RPMI7951 (cell line): Measurements from ENCODE around the gene SIRT5. TPM values are rescaled to one million over a fixed set of nuclear protein-coding genes. Genes with fewer than 3 reads are reported as not detected.

Experiments used
- DNase-seq: peaks from one replicate; pipeline ENCODE4 v3.0.0-alpha.2; 2012; ENCODE audit warnings: low read depth
- total RNA-seq: library from RNA; depleted of rRNA; stranded (reverse); fragments of >200 nt; shearing (Covaris generic); gene quantifications from 2 replicates; pipeline ENCODE4 v1.2.3, GENCODE V29; 2014

SIRT5 gene
- total RNA-seq, 1 experiment from 2014 or later = 10.0 TPM

GRCh38 chr6:13589801-13590200, 15.4 kb downstream of the SIRT5 start:
- DNase-seq = no peak

GRCh38 chr6:13590574-13591153, 16.3 kb downstream of the SIRT5 start:
- DNase-seq = no peak

- no peak for DNase-seq
Observed at GRCh38 chr6:13591205-13591921, 17.0 kb downstream of the SIRT5 start.

- no peak for DNase-seq
Observed at GRCh38 chr6:13593103-13593502, 18.7 kb downstream of the SIRT5 start.

- DNase-seq = no peak
Observed at GRCh38 chr6:13593720-13594119, 19.3 kb downstream of the SIRT5 start.

GRCh38 chr6:13597073-13597472, 22.7 kb downstream of the SIRT5 start:
- DNase-seq = no peak

- DNase-seq = no peak
Observed at GRCh38 chr6:13600036-13600435, 25.6 kb downstream of the SIRT5 start.

- no peak for DNase-seq
Observed at GRCh38 chr6:13604135-13604534, 29.7 kb downstream of the SIRT5 start.

GRCh38 chr6:13604546-13605416, 30.4 kb downstream of the SIRT5 start:
- DNase-seq = no peak

- DNase-seq = no peak
Observed at GRCh38 chr6:13605634-13606033, 31.2 kb downstream of the SIRT5 start.

GRCh38 chr6:13611715-13612114, 37.3 kb downstream of the SIRT5 start:
- DNase-seq = peak; percentile 4

GRCh38 chr6:13613029-13613594, 38.7 kb downstream of the SIRT5 start:
- no peak for DNase-seq

- peak; percentile 57 for DNase-seq
Observed at GRCh38 chr6:13614126-13614925, 39.9 kb downstream of the SIRT5 start.

- DNase-seq = peak; percentile 97
Observed at GRCh38 chr6:13614926-13615791, 40.8 kb downstream of the SIRT5 start, which contains the start of gene NOL7. Gene NOL7 (plus strand): TSS chr6:13615335. CDS start chr6:13615359, 24 bp downstream.

- DNase-seq = peak; percentile 36
Observed at GRCh38 chr6:13615792-13616120, 41.4 kb downstream of the SIRT5 start.

- no peak for DNase-seq
Observed at GRCh38 chr6:13617066-13617465, 42.7 kb downstream of the SIRT5 start.

- DNase-seq = peak; percentile 38
Observed at GRCh38 chr6:13624871-13625288, 50.5 kb downstream of the SIRT5 start.

GRCh38 chr6:13629459-13630116, 55.2 kb downstream of the SIRT5 start:
- DNase-seq = no peak

- no peak for DNase-seq
Observed at GRCh38 chr6:13630499-13630898, 56.1 kb downstream of the SIRT5 start.

- DNase-seq = no peak
Observed at GRCh38 chr6:13633343-13633742, 58.9 kb downstream of the SIRT5 start.
